ENCODE data around the gene TEX38. TPM values are rescaled to one million over a fixed set of nuclear protein-coding genes. Genes with fewer than 3 reads are reported as not detected.
"Not testable (repeated sequence)": the region's sequence is repeated elsewhere in the genome, so short reads cannot be mapped to it uniquely, and the experiment has no call there.

The TEX38 gene
- total and polyA plus RNA-seq, 3 donors from 2014 or later, result 150 to 432 (median 362) TPM

DNA sequence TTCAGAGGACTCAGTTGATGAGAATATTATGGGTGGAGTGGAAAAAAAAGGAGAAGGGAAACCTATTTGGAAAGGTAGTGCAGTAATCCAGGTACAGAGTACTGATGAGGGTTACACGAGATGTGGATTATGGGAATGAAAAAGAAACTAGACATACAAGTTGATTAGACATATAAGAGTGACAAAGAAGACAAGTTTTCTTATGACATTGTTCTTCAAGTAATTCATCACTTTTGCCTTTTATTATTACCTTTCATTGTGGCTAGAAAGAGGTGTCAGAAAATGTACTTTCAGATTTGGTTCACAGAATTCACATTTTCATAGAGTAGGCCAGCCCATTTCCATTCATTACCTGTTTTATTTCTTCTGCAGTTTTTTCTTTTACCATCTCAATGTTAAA lies 13.9 kb upstream of the TEX38 start:
- H3K4me3 ChIP-seq, result no peak overlapping the region
- WGBS, 2 donors, result 93 to 94% methylated on average over 1 of the region's 1 CpG
- H3K9me3 ChIP-seq, result no peaks in the 10 kb centered on the region
- no peak overlapping the region for H3K27ac ChIP-seq
- no peak for TF ChIP-seq POLR2A (IDR thresholded peaks at IDR 0.05)
- TF ChIP-seq, protein P1, sequence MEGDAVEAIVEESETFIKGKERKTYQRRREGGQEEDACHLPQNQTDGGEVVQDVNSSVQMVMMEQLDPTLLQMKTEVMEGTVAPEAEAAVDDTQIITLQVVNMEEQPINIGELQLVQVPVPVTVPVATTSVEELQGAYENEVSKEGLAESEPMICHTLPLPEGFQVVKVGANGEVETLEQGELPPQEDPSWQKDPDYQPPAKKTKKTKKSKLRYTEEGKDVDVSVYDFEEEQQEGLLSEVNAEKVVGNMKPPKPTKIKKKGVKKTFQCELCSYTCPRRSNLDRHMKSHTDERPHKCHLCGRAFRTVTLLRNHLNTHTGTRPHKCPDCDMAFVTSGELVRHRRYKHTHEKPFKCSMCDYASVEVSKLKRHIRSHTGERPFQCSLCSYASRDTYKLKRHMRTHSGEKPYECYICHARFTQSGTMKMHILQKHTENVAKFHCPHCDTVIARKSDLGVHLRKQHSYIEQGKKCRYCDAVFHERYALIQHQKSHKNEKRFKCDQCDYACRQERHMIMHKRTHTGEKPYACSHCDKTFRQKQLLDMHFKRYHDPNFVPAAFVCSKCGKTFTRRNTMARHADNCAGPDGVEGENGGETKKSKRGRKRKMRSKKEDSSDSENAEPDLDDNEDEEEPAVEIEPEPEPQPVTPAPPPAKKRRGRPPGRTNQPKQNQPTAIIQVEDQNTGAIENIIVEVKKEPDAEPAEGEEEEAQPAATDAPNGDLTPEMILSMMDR (IDR thresholded peaks at IDR 0.05), result no peak
- no peaks in the 10 kb centered on the region for H3K4me1 ChIP-seq
- H3K36me3 ChIP-seq (ENCODE audit: low read depth, missing control alignments), result no peaks in the 10 kb centered on the region
- intact Hi-C loops (cut with DNase I; ENCODE audit: low total_unique reads), result no loop called here
- no peak for DNase-seq
- H3K27me3 ChIP-seq, result no peaks in the 10 kb centered on the region

DNA sequence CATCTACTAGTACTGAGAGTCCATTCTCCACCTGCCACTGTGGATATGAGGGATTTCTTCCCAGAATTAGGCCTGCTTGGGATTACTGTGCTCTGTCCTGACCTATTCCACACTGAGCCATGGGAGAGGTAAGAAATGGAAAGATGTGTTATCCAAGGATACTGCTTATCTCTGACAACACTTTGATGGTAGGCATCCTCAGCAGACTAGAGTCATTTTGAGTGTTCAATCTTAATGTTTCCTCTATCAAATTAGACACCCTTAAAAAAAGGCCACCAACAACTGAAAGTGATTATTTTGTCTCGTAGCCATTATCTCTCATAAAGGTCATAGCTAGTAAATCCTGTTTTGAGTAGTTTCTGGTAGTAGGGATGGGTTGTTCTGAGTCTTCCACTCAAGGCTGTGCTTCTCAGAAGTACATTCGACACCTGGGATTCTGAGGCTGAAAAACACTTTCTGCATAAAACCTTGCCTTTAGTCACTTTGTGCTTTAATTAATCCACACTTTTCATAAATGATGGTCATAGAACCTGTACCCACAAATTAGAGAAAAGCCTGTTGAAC lies 12.3 kb upstream of the TEX38 start:
- Histone ChIP-seq H3K27ac (no peak overlapping the region), H3K4me1 (no peaks in the 10 kb centered on the region), H3K27me3 (no peaks in the 10 kb centered on the region), H3K9me3 (no peaks in the 10 kb centered on the region), H3K4me3 (no peak overlapping the region), H3K36me3 (ENCODE audit: low read depth, missing control alignments) (no peaks in the 10 kb centered on the region)
- DNase-seq, result no peak
- WGBS, 2 donors, result 64 to 74% methylated on average over 2 of the region's 2 CpGs
- no peak for TF ChIP-seq POLR2A (IDR thresholded peaks at IDR 0.05)
- TF ChIP-seq, protein P1 (IDR thresholded peaks at IDR 0.05), result no peak
- intact Hi-C loops (cut with DNase I; ENCODE audit: low total_unique reads), result no loop called here

DNA sequence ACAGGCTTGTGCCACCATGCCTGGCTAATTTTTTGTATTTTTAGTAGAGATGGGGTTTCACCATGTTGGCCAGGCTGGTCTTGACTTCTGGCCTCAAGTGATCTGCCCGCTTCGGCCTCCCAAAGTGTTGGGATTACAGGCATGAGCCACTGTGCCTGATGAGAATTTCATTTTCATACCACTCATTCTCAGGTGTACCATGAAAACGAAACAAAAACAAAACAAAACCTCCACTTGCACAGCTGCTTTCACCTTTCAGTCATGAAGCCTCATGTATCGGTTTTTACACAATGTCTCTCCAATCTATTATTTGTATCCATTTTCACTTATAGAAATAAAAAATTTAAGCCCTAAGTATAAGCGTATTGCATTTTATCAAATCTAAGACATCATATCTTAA lies 11.5 kb upstream of the TEX38 start:
- H3K9me3 ChIP-seq; DNase-seq; intact Hi-C loops (cut with DNase I; ENCODE audit: low total_unique reads); H3K36me3 ChIP-seq (ENCODE audit: low read depth, missing control alignments); H3K4me1 ChIP-seq; H3K27ac ChIP-seq; H3K27me3 ChIP-seq; H3K4me3 ChIP-seq: not testable (repeated sequence)
- 95 to 98% methylated on average over 5 of the region's 5 CpGs for WGBS, 2 donors

DNA sequence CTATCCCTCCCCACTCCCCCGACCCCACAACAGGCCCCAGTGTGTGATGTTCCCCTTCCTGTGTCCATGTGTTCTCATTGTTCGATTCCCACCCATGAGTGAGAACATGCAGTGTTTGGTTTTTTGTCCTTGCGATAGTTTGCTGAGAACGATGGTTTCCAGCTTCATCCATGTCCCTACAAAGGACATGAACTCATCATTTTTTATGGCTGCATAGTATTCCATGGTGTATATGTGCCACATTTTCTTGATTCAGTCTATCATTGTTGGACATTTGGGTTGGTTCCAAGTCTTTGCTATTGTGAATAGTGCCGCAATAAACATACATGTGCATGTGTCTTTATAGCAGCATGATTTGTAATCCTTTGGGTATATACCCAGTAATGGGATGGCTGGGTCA lies 8.7 kb upstream of the TEX38 start:
- peaks cover 10% of the 10 kb centered on the region for H3K4me1 ChIP-seq
- DNase-seq; H3K4me3 ChIP-seq; H3K27ac ChIP-seq; H3K27me3 ChIP-seq; H3K36me3 ChIP-seq (ENCODE audit: low read depth, missing control alignments); H3K9me3 ChIP-seq; intact Hi-C loops (cut with DNase I; ENCODE audit: low total_unique reads): not testable (repeated sequence)
- WGBS, 2 donors, result 97 to 98% methylated on average over 4 to 5 of the region's 5 CpGs

DNA sequence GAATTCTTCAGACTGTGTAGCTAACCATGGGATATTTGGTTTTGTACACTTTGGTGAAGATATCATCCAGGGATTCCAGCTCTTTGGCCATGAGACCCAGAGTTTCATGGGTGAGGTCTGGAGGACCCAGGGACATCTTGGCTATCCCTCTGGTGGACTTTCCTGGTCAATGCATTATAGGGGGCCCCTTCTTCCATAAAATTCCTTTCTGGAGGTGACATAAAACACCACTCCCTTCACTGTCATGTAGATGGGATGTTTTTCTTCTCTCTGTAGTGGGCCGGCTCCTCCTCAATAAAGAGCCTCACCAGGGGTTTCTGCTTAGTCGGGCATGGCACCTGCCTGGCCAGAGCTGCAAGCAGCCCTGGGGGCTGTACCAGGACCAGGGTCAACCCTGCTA lies 5.7 kb upstream of the TEX38 start:
- intact Hi-C loops (cut with DNase I; ENCODE audit: low total_unique reads), result no loop called here
- 75 to 78% methylated on average over 2 of the region's 2 CpGs for WGBS, 2 donors
- TF ChIP-seq POLR2A (IDR thresholded peaks at IDR 0.05), result no peak
- TF ChIP-seq, protein P1 (IDR thresholded peaks at IDR 0.05), result no peak
- no peaks in the 10 kb centered on the region for H3K36me3 ChIP-seq (ENCODE audit: low read depth, missing control alignments)
- no peaks in the 10 kb centered on the region for H3K9me3 ChIP-seq
- no peak overlapping the region for H3K4me3 ChIP-seq
- peaks cover 10% of the 10 kb centered on the region for H3K4me1 ChIP-seq
- H3K27ac ChIP-seq, result no peak overlapping the region
- no peaks in the 10 kb centered on the region for H3K27me3 ChIP-seq
- no peak for DNase-seq
